Effector CD8-positive, alpha-beta T cell (primary cell): ENCODE data around the gene UBN1.

ENCODE experiments used
- DNase-seq: peaks from one replicate; lab custom pipeline; 2025; lab: John Stamatoyannopoulos, UW

The UBN1 gene

GRCh38 chr16:4862639-4863038 is 15.4 kb downstream of the UBN1 start:
- no peak for DNase-seq

- no peak for DNase-seq
These were observed 17.4 kb downstream of the UBN1 start for GRCh38 chr16:4864728-4865127.

DNA sequence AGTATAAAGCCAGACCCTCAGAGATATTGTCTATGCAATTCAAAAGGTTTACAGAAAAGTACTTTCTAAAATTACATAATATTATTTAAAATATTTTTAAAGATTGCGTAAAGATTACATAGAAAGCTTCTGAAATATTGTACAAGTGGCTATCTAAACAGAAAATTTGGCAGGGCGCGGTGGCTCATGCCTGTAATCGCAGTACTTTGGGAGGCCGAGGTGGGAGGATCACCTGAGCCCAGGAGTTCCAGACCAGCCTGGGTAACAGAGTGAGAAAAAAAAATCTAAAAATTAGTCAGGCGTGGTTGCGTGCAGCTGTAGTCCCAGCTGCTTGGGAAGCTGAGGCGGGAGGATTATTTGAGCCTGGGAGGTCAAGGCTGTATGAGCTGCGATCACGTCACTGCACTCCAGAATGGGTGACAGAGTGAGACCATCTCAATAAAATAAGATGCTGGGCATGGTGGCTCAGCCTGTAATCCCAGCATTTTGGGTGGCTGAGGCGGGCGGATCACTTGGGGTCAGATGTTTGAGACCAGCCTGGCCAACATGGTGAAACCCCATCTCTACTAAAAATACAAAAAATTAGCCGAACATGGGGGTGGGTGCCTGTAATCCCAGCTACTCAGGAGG is 18.1 kb downstream of the UBN1 start:
- DNase-seq: no peak

DNA sequence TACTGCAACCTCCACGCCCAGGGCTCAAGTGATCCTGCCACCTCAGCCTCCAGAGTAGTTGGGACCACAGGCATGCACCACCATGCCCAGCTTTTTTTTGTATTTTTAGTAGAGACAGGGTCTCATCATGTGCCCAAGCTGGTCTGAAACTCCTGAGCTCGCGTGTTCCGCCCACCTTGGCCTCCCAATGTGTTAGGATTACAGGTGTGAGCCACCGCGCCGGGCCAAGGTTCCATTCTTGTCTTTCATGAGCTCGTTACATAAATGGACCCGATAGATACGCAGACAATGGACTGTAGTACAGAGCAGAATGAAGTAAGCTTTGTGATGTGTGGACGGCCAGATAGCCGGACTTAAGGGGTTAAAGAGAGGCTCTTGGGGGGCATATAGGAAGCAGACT is 19.3 kb downstream of the UBN1 start:
- DNase-seq: no peak

DNA sequence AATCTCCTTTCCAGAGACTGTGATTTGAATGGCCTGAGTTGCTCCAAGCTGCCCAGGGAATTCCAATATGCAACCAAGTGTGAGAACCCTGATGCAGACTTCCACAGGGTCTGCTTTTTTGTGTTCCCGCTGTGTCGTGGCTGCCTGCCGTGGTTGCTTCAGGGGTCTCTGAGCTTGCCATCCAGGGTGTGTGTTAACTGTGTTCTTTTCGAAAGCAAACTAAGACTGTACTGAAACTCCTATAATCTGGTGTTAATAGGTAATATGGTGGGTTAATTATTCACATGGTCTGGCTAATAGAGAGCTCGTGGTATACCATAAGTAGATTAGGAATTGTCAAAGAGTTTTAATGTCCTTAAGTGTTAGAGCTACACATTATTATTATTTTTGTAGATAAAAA is 20.7 kb downstream of the UBN1 start:
- no peak for DNase-seq

DNA sequence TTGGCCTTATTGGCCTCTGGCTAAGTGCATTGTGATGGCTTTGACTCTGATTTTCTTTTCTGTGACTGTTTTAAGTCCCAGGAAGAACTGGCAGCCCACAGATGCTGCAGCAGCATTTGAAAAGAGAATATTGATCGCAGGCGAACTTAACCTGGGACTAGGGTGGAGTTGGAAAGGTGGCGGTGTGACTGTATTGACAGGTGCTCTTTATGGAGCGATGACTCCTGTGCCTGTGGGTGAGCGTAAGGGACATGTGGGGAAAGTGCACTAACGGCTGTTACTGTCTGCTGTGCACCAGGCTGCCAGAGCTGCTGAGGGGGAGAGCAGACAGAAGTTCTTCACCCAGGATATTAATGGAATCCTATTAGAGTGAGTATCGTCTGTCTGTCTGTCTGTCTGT is 21.3 kb downstream of the UBN1 start:
- no peak for DNase-seq

GRCh38 chr16:4869147-4869805 is 22.0 kb downstream of the UBN1 start:
- DNase-seq: no peak

DNA sequence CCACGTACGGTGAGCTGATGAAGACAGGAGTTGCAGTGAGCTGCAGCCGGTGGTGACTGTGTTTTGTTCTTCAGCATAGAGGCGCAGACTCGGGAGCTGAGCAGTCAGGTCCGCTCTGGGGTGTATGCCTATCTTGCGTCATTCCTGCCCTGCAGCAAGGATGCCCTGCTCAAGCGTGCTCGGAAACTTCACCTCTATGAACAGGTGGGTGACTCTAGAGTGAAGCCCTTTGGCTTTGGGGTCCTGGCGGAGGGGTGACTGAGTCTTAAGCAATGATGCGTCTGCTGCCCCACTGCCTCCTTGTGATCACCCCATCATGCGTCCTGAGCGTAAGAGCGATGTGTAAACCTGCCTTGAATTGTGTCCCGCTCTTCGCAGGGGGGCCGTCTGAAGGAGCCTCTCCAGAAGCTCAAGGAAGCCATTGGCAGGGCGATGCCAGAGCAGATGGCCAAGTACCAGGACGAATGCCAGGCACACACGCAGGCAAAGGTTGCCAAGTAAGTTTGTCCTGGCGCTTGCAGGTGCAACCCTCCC is 22.9 kb downstream of the UBN1 start:
- DNase-seq: no peak

DNA sequence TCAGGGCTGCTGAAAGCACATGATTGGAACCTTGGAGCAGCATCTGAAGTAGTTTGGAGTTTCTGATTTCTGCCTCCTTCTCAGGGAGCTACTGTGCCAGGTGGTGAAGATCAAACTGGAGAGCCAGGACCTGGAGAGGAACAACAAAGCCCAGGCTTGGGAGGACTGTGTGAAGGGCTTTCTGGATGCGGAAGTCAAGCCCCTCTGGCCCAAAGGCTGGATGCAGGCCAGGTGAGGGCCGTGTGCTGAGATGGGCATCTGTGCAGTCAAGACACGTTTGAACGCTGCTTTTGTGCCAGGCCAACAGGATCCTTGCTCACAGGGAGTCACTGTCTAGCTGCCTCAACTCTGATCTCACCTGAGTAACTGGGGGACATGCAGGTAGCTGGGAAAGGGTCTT is 23.8 kb downstream of the UBN1 start:
- no peak for DNase-seq

DNA sequence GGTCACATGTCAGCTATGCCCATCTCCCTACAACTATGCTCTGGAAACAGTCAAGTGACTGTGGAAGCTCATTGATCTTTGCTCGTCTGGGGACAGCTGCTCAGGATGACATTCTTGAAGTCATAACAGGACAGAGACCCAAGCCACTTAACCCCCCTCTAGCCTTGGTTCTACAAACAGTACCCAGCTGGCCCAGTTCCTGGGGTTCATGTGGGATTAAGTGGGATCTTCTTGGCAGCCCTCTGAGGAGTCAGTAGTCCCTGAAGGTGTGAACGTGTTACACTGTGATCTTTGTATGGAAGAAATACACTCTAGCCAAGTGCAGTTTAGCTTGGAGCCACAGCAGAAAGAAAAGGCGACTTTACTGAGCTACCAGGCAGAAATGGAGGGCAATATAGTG is 25.8 kb downstream of the UBN1 start:
- DNase-seq: no peak

DNA sequence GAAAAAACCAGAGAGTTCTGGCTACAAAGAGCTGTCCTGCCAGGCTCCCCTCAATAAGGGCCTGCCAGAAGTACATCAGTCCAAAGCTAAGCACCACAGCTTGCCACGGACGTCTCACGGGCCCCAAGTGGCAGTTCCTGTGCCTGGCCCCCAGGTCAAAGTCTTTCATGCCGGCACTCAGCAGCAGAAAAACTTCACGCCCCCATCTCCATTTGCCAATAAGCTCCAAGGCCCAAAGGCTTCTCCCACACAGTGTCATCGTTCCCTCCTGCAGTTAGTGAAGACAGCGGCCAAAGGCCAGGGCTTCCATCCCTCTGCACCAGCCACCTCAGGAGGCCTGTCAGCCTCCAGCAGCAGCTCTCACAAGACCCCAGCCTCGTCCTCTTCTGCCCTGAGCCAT is 27.4 kb downstream of the UBN1 start:
- no peak for DNase-seq

DNA sequence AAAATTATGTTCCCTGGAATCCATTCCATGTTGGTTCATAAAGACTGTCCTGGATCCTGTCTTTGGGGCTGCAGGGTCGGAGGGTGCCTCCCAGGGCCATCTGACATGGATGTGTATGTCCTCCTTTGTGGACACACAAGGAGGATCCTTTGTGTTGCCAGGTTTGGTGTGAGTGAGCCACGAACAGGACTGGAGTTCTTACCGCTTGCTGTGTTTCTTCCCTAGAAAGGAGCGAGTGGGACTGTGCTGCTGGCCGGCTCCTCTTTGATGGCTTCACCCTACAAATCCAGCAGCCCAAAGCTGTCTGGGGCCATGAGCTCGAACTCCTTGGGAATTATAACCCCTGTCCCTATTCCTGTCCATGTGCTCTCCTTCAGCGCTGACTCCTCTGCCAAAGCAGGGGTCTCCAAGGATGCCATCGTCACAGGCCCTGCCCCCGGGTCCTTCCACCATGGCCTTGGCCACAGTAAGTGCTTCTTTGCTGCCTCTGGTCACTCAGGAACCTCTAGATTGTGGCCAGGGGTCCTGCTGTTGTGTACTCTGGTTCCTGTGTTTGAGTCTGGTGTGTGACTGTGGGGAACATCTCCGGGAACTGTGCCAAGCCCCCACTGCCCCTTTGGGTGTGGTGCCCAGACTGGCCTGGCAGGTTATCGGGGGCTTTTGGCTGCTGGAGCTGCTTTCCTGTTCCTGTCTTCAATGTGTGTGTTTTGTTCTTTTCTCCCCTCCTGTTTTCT is 29.5 kb downstream of the UBN1 start:
- DNase-seq: no peak

- DNase-seq: no peak
These were observed 30.1 kb downstream of the UBN1 start for GRCh38 chr16:4877380-4877685.

DNA sequence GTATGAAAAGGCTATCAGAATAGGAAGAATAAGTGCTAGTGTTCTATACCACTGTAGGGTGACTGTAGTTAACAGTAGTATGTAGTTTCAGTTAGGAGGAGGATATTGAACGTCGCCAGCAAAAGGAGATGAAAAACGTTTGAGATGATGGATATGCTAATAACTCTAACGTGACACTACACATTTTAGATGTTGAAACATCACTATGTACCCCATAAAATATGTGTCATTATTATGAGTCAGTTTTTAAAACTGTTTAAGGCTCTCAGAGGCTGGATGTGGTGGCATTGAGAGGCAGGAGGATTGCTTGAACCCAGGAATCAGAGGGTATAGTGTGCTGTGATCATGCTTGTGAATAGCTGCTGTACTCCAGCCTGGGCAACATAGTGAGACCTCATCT is 31.8 kb downstream of the UBN1 start:
- no peak for DNase-seq

- DNase-seq: no peak
These were observed 32.8 kb downstream of the UBN1 start for GRCh38 chr16:4880006-4880580.

DNA sequence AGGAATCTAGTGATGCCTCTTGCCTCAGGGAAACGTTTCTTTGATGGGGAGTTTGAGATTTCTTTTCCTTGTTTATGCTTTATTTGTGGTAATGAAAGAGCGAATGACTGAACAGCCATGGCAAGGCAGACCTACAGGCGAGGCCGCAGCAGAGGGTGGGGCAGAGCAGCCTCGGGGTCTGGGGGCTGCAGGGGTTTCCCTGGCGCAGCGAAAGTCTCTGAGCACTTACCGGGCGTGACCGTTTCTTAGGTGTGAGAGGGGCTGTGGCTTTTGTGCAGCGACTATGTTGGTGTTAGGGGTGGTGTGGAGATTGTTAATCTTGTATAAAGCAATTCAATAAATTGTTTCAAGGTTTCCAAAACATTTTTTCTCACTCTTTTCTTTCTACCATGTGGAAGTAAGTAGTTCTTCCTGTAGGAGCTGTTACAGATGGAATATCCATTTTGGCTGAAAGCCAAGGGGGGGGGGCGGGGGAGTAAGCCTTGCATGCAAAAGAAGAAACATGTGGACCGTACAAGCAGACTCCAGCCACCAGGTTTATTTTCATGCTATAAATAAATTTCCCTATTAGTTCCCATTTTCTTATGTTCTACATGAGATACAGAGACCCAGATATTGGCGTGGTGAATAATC is 34.8 kb downstream of the UBN1 start:
- no peak for DNase-seq

- no peak for DNase-seq
These were observed 35.5 kb downstream of the UBN1 start for GRCh38 chr16:4882633-4883285.

GRCh38 chr16:4883501-4883900 is 36.2 kb downstream of the UBN1 start:
- DNase-seq: no peak

DNA sequence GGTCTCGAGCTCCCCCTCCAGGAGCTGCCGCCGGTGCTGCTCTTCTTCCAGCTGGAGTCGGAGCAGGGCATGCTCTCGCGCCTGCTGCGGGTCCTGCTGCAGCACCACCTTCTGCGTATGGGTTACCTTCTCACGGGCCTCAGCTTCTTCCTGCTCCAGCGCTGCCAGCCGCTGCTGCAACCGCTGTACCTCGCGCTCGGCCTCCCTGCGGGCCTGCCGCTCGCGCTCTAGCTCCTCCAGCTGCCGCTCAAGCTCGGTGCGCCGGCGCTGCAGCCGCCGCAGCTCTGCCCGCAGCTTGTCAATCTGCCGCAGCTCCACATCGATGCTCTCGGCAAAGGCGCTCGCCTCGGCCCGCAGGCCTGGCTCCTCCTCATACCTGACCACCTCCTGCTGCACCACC is 36.9 kb downstream of the UBN1 start:
- no peak for DNase-seq

- no peak for DNase-seq
These were observed 37.9 kb downstream of the UBN1 start for GRCh38 chr16:4884972-4885874.

DNA sequence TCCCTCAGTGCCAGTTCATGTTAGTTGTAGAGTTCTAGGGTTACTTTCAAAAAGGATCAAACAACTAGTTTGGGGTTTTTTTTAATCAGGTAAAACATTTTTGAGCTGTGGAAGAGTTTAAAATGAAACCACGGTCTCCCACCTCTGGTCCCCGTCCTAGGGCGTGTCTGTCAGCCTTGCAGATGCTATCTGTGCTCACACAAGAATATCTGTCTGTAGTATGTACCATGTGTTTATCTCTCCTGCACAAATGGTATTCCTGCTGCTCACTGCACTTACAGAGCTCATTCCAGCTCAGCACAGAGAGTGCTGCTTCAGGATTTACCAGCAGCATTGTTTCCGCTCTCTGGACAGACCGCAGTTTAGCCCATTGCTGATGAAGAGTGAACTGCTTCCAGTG is 38.9 kb downstream of the UBN1 start:
- DNase-seq: no peak
